Vagina (tissue), 2 donors: Measurements from ENCODE around the gene GFOD1.

Experiments used
- CTCF ChIP-seq, 3 experiments: fragments of 450-650 bp in 2 of 3; fragments of 200-600 bp in 1 of 3; sonication (generic) in 1 of 3; IDR thresholded peaks; one replicate each; pipeline ENCODE4 v1.5.1; 2017 to 2019; ENCODE audit warnings: antibody characterized with exemption in 3 of 3, mild to moderate bottlenecking in 2 of 3, moderate library complexity in 2 of 3
- POLR2A ChIP-seq, 2 donors: fragments of 450-650 bp; IDR thresholded peaks; one replicate each; pipeline ENCODE4 v1.6.1; 2017; ENCODE audit warnings: antibody characterized with exemption in 2 of 2, mild to moderate bottlenecking in 2 of 2, moderate library complexity in 2 of 2

- no peak for TF ChIP-seq CTCF (IDR thresholded peaks at IDR 0.05)
- TF ChIP-seq POLR2A (IDR thresholded peaks at IDR 0.05), result no peak
Observed at GRCh38 chr6:13365320-13365719, 122.1 kb downstream of the GFOD1 start.
